Stimulated activated CD8-positive, alpha-beta memory T cell treated with anti-CD3 and anti-CD28 coated beads, Interleukin-2, amount 100 ng/mL, for 48 hours (primary cell): Measurements from ENCODE around the gene CD2AP.
"Not testable (repeated sequence)": the region's sequence is repeated elsewhere in the genome, so short reads cannot be mapped to it uniquely, and the experiment has no call there.

Source experiments
- DNase-seq, 2 donors: peaks; one replicate each; pipeline ENCODE4 v3.0.0-alpha.2; 2020; ENCODE audit warnings: low read depth in 2 of 2

CD2AP gene, protein sequence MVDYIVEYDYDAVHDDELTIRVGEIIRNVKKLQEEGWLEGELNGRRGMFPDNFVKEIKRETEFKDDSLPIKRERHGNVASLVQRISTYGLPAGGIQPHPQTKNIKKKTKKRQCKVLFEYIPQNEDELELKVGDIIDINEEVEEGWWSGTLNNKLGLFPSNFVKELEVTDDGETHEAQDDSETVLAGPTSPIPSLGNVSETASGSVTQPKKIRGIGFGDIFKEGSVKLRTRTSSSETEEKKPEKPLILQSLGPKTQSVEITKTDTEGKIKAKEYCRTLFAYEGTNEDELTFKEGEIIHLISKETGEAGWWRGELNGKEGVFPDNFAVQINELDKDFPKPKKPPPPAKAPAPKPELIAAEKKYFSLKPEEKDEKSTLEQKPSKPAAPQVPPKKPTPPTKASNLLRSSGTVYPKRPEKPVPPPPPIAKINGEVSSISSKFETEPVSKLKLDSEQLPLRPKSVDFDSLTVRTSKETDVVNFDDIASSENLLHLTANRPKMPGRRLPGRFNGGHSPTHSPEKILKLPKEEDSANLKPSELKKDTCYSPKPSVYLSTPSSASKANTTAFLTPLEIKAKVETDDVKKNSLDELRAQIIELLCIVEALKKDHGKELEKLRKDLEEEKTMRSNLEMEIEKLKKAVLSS

DNA sequence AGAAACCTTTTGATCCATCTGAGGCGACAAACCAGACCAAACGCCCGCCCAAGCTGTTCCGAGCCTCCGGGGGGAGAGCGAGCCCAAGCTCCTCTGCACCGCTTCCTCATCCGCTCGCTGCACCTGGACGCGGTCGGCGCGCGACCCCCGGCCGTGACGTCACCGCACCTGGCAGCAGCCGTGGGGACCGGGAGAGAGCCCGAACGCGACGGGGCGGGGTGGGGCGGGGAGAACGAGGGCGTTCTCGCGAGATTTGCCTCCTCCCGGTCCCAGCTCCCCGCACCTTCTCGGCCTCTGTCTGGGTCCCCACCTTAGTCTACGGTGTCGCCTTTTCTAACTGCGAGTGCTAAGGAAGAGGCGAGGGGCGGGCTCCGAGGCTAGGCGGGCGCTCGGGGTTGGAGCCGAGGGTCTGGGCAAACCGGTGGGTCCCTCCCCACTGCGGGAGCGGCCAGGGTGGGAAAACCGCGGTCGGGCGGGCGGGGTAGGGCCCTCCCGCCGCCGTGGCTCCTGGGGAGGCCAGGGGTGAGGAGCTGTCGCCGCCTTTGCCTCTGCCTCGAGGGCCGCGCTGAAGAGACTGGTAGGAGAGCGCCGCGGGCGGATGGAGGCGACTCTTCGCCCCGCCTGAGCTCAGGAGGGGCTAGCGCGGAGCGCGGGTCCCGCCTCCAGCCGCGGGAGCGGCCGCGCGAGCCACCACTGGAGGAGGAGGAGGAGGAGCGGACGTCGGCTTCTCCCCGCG, at the start of gene CD2AP:
TSS of gene CD2AP (plus strand) at position 293 of the 736 bp plus-strand sequence. CDS start 456 bp downstream, outside the sequence.
- DNase-seq, result peak; percentile 78 to 84

DNA sequence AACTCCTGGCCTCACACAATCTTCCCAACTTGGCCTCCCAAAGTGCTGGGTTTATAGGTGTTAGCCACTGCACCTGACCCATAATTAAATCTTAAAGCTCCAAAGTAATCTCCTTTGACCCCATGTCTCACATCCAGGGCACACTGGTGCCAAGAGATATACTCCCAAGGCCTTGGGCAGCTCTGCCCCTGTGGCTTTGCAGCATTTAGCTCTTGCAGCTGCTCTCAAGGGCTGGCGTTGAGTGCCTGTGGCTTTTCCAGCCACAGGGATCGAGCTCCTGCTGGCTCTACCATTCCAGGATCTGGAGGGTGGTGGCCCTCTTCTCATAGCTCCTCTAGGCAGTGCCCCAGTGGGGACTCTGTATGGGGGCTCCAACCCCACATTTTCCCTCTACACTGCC, 49.3 kb upstream of the CD2AP start:
- DNase-seq, result no peak

DNA sequence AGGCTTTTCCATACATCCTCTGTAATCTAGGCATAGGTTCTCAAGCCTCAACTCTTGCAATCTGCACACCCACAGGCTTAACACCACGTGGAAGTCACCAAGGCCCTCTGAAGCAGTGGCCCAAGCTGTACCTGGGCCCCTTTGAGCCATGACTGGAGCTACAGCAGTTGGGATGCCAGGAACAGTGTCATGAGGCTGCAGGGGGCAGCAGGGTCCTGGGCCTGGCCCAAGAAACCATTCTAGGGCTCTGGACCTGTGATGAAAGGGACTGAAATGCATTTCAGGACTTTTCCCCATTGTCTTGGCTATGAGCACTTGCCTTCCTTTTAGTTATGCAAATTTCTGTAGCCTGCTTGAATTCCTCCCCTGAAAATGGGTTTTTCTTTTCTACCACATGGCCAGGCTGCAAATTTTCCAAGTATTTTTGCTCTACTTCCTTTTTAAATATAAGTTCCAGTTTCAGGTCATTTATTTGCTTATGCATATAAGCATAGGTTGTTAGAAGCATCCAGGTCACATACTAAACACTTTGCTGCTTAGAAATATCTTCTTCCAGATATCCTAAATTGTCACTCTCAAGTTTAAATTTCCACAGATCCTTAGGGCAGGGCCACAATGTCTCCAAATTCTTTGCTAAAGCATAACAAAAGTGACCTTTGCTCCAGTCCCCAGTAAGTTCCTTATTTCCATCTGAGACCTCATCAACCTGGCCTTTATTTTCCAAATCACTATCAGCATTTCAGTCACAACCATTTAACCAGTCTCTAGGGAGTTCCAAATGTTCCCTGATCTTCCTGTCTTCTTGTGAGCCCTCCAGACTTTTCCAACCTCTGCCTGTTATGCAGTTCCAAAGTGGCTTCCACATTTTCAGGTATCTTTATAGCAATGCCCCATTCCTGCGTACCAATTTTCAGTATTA, 48.6 kb upstream of the CD2AP start:
- DNase-seq, result no peak

DNA sequence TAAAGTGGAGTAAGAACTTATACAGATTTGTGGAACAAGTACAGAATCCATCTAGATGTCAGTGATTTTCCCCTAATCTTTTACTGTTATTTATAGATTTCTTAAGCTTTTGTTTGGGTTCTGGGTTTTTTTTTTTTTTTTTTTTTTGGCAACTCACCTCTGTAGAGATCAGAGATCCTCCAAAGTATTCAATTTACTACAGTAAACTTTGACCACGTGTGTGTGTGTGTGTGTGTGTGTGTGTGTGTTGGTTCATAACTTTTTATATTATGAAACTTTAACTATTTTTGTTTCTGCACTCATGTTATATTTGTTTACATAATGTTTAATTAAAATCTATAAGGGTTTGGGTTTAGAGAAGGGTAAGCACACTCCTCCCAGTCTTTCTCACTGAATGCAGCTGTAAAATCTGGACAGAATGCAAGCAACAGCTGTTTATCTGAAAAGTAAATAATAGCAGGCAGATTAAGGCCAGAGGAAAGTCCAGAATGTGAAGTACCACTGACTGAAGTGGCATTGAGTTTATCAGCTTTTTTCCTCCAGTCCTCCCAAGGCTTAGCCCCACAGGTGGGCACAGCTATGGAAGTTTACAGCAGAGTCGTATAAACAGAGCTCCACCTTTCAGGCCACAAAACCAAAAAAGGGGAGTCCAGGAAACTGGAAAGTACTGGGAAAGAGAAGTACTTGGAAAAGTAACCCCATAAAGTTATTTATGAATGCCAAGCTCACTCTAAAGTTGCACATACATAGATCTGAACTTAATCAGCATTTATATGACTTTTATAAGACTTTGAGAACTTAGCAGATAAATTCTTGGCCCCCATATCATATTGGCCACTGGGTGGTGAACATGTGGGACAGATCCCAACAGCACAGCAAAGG, 43.0 kb upstream of the CD2AP start:
- no peak for DNase-seq

DNA sequence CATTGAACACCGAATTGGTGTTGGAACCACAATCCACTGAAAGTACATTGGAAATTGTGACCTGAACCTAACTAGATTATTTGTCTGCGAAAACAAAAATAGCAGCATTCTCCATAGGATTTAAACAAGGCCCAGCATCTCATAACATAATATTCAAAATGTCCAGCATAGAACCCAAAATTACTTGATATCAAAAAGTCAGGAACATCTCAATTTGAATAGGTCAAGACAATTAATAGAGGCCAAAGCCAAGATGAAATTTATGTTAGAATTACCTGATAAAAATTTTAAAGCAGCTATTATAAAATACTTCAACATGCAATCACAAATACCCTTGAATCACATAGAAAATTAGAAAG, 42.4 kb upstream of the CD2AP start:
- no peak for DNase-seq

DNA sequence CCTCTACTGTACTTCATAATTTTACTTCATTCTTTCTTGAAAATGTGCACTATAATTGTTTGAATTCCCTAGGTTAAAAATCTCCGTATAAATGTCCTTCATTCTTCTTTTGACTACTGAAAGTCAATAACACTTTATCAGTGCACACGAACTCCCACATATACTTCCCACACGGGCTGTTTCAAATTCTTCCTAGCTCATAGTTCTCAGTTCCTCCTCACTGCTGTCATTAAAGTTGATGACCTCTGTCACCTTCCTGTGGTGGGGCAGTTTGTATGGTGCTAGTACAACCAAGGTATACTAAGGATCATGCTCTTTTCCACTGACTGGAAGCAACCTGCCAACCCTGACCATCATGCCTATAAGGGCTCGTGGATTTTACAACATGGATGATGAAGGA, 40.0 kb upstream of the CD2AP start:
- no peak for DNase-seq

DNA sequence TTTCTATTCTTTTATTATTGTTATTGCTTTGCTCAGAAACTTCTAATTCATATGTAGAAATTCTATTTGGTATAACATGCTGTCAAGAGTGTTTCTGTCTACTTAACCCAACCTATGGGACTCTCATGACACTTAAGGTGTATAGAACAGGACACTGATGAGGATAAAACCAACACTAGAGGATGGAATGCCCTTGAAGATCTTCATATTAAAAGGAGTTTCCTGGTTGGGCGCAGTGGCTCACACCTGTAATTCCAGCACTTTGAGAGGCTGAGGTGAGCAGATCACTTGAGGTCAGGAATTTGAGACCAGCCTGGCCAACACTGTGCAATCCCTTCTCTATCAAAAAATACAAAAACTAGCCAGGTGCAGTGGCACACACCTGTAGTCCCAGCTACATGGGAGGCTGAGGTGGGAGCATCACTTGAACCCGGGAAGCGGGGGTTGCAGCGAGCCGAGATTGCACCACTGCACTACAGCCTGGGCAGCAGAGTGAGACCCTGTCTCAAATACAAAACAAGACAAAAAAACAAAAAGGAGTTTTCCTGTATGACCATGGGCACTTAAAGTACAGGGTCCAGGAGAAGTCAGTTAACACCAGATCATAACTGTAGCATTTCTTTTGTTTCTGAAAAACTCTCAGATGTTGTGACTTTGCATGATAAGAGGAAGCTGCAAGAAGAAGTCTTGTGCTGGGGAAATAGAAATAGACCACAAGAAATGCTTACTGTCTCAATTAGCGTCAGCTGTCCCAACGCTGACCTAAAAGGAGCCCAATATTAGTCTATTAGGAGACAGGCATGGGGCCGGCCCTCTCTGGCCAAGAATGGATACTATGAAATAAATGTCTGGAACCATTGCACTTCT, 38.9 kb upstream of the CD2AP start:
- no peak for DNase-seq

DNA sequence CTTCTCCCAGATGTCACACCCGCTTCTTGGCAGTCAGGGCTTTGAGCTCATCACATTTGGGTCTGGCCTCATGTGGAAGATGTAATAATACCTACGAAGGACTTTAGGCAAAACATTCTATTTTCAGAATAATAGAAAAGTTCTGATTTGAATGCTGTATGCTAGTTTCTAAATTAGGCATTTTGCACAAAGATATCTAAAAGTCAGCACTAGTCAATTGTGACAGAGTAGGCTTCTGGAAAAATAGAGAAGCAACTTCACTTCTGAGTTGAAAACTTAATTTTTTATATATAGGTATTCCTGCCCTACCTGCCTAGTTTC, 38.3 kb upstream of the CD2AP start:
- DNase-seq, result no peak

DNA sequence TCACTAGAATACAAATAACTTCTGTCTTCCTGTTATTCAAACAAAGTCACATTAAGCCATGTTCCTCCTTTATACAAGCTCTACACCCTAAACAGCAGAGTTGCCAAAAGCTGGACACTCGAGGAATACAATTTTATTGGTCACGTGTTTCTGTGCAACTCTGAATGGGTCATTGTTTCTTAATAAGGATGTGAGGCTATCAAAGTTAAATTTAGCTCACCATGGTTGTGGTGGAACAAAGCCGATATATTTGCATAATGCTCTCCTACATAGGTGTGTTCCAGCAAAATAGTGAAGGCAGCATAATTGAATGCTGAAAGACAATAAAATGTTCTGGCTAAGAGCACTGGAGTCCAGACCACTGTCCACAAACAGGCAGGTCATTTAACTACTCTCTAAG, 36.9 kb upstream of the CD2AP start:
- DNase-seq, result no peak

DNA sequence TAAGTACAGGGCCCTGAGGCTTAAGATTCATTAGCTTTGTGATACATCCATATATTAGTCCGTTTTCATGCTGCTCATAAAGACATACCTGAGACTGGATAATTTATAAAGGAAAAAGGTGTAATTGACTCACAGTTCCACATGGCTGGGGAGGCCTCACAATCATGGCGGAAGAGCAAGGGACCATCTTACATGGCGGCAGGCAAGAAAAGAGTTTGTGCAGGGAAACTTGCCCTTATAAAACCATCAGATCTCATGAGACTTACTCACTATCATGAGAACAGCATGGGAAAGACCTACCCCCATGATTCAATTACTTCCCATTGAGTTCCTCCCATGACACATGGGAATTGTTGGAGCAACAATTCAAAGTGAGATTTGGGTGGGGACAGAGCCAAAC, 32.6 kb upstream of the CD2AP start:
- not testable (repeated sequence) for DNase-seq

DNA sequence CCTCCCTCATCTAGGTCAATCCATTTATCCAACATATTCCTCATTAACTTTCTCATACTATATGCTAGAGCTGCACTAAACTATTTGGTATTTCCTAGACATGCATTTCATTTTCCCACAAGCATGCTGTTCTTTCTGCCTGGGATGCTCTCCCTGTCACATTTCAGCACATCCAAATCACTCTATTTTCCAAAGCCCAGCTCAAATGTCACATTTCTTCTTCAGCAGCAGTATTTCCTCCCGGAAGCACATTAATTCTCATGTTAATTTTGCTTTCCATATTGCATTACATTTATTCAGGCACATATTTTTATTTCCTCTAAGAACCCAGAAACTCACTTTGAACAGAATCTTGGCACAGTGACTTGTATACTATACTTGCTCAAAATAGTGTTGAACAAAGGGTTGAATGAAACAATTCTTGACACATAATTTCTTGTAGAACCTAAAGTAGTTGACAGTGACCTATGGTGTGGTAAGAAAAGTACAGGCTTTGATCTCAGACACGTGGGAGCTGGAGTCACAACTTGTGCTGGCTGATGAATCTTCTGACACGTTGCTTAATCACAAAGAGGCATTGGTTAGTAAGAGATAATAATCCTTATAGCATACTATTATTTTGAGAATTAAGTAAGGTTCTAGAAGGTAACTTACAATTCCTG, 30.8 kb upstream of the CD2AP start:
- DNase-seq, result no peak

DNA sequence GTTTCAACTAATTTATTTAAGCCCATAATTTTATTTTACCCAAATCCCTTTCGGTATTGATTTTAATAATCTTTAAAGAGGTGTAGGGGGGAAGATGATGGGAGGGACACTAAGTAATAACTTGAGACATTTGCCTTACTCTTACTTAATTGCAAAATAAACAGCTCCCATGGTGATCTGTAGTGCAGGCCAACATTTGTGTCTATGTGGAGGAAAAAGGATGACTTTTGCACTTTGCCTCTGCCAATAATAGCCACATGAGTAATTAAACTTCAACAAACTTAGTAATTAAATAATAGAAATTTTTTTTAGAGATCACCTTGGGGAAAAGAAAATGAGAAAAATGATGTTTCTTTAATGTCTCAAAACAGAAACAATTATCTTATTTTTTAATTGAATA, 29.9 kb upstream of the CD2AP start:
- no peak for DNase-seq

DNA sequence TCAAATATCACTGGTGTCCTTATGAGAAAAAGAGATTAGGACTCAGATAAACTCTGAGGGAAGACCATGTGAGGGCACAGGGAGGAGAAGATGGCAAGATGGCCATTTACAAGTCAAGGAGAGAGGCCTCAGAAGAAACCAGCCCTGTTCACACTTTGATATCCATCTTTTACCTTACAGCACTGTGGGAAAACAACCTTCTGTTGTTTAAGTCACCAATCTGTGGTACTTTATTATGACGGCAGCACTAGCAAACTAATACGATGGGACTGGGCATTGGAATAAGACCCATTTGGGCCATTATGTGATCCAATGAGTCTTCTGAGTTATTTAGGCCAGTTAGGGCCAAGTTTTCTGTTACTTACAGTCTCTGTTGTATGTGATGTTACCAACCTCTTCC, 26.4 kb upstream of the CD2AP start:
- DNase-seq, result no peak

DNA sequence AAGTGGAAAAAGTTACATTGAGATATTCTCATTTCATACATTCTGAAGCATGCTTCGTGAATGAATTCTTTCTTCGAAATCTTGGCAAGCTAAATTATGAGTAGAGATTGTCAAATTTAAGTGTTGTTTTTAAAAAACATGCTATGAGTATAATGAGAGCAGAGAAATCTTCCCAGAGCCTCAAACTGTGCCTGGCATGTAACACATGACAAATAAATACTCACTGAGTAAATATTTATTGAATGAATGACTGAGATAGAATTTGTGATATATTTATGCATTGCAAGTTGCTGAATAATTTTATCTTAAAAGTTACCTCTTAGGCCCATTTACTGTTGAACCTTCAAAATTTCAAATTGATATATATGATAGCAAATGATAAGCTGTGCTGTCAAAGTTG, 24.7 kb upstream of the CD2AP start:
- DNase-seq, result no peak

DNA sequence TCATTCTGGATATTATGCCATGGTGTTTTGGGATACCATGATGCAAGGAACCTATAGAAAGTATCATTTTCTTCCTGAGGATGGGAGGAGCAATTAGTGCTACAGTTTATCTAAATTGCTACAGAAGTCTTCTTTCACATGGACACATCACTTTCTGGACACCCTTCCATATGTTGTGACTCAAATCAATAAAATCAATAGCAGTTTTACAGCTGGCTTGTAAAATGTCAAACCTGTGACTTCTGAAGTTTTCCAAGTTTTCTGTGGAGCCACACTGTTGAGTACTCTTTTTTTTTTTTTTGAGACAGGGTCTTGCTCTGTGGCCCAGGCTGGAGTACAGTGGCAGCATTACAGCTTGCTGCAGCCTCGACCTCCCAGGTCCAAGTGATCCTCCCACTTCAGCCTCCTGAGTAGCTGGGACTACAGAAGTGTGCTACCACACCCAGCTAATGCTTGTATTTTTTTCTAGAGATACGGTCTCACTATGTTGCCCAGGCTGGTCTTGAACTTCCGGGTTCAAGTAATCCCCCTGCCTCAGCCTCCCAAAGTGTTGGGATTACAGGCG, 24.1 kb upstream of the CD2AP start:
- DNase-seq, result no peak

DNA sequence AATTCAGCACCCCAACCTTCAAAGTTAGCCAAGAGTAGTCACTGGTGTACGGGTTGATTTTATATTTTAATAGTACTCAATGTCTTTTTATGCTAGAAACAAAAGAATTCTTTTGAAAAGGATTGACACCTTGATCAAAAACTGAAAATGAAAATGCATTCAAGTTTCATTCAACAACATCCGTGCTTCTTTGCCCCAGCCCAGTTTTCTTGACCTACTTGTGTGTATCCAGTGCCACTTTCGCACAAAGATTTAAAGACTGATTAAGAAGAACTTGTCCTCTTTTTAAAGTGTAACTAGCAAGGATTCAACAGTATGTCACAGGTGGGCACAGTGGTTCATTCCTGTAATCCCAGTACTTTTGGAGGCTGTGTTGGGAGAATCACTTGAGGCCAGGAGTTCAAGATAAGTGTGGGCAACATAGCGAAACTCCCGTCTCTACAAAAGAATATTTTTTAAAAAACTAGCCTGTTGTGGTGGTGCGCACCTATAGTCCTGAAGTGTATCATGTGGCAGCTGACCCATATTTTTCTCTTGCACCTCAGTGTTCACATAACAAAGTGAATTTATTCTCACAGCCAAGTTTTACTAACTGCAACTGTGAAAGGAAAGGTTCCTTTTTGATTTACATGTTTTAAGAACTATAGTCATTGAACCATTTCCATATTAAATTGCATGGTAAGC, 22.7 kb upstream of the CD2AP start:
- no peak for DNase-seq

DNA sequence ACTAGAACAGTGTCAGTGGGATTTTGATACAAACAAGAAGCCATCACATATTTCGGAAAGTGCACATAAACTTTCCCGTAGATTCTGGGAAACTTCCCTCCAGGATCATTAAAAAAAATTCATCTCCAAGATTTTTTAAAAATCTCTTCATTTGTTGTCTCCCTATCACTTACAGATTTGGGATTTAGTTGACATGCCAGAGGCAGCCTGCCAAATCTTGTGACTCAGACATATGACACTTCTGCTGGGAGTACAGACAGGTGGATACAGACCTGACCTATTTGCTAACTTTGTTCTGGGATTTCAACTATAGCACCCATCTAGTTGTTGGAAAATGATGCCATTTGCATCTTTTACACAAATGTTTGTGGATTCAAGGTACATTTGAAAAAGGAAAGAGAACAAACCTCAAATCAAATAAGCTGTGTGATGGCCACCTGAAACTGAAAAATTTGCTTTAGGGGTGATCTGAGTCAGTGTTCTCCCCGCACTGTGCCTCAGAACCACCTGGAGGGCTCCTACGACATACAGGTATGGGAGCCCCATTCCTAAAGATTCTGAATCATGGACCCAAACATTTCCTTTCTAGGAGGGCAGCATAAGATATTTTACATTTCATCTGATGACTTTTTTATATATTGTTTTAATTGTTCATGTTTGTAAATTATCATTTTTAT, 21.9 kb upstream of the CD2AP start:
- DNase-seq, result no peak

DNA sequence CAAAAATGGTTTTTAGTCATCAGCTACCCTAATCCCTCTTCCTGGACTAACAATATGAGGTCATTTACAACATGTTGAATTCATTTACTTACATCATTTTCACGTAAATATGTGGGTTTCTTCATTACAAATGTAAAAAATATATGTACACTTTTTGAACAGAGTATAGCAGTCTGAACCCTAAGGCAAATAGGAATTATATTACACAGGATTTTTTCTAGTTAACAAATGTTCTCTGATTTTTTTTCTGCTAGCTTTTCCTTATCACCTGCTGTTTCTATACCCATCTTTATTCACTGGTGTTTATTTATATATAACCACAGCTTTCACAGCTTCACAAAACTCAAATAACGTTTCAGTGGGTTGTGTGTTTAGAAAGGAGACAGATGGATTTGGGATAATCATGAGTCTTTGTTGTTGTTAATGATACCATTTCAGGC, 21.0 kb upstream of the CD2AP start:
- no peak for DNase-seq
